Upper lobe of left lung (tissue), 6 donors: ENCODE results near the gene EFNA2. TPM values are rescaled to one million over a fixed set of nuclear protein-coding genes. Genes with fewer than 3 reads are reported as not detected.

Source experiments
- ATAC-seq, 2 donors: fragments of 200-7000 bp; cut with Tn5 transposase; one replicate each; pipeline ENCODE4 v1.9.1; 2022; ENCODE audit warnings: mild to moderate bottlenecking in 2 of 2, moderate library complexity in 2 of 2; ENCODE audit not compliant: low FRiP score in 2 of 2
- DNase-seq, 2 donors: peaks; one replicate each; pipeline ENCODE4 v3.0.0-alpha.2; 2019 to 2020
- H3K27ac ChIP-seq, 4 donors: fragments of 200-600 bp; sonication (generic); one replicate each; pipeline ENCODE4 v1.5.1; 2016 to 2019
- H3K27me3 ChIP-seq, 4 donors: fragments of 200-600 bp; sonication (generic); one replicate each; pipeline ENCODE4 v1.5.1; 2017 to 2019
- H3K36me3 ChIP-seq, 4 donors: fragments of 200-600 bp; sonication (generic); one replicate each; pipeline ENCODE4 v1.5.1; 2016 to 2019
- H3K4me1 ChIP-seq, 4 donors: fragments of 200-600 bp; sonication (generic); one replicate each; pipeline ENCODE4 v1.5.1; 2018 to 2019
- H3K4me3 ChIP-seq, 4 donors: fragments of 200-600 bp; sonication (generic); one replicate each; pipeline ENCODE4 v1.5.1; 2017 to 2019; ENCODE audit warnings: mild to moderate bottlenecking in 2 of 4, moderate library complexity in 1 of 4
- H3K9me3 ChIP-seq, 4 donors: fragments of 200-600 bp; sonication (generic); one replicate each; pipeline ENCODE4 v1.5.1; 2018 to 2019
- CTCF ChIP-seq, 6 experiments: fragments of 450-650 bp in 4 of 6; fragments of 200-600 bp in 2 of 6; sonication (generic) in 2 of 6; IDR thresholded peaks; one replicate each; pipeline ENCODE4 v1.5.1; 2016 to 2019; ENCODE audit warnings: antibody characterized with exemption in 6 of 6
- EP300 ChIP-seq, 4 donors: sonication (generic); formaldehyde crosslinking; IDR thresholded peaks; one replicate each; pipeline ENCODE4 v1.5.1; 2017; ENCODE audit warnings: antibody characterized with exemption in 4 of 4, control low read depth in 2 of 4
- POLR2A ChIP-seq, 4 donors: fragments of 450-650 bp; IDR thresholded peaks; one replicate each; pipeline ENCODE4 v1.5.1; 2016 to 2017; ENCODE audit warnings: antibody characterized with exemption in 4 of 4, mild to moderate bottlenecking in 2 of 4
- POLR2AphosphoS5 ChIP-seq, 2 donors: sonication (generic); formaldehyde crosslinking; IDR thresholded peaks; one replicate each; pipeline ENCODE4 v1.5.1; 2017; ENCODE audit warnings: antibody characterized with exemption in 2 of 2
- WGBS, 2 donors: methylation state at CpG; one replicate each; pipeline ENCODE4 v1.1.5; 2017 to 2018; 5-methylcytosine and 5-hydroxymethylcytosine counted together
- total RNA-seq, 6 donors: library from RNA; depleted of rRNA in 4 of 6; stranded (reverse); fragments of >200 nt in 4 of 6; gene quantifications; one replicate each; pipeline versions ENCODE4 v1.1.0 to v1.2.1, GENCODE V29; 2016 to 2021
- donor health status: DM: no; HTN: no; CAD: no; lungs with moderate emphysema.
- donor health status: DM: no; HTN: yes; CAD: no; lungs with severe emphysema.

The EFNA2 gene
- total RNA-seq, 6 donors from 2014 or later: not detected

GRCh38 chr19:1286487-1287353 lies 1.0 kb downstream of the EFNA2 start:
- H3K9me3 ChIP-seq: no peaks in the 10 kb centered on the region
- WGBS, 2 donors: 22 to 34% methylated on average over 10 to 25 of the region's 38 CpGs
- peaks cover 0 to 60% (median 22%) of the 10 kb centered on the region in 4 donors for H3K27me3 ChIP-seq
- DNase-seq (peak in 1 of 2 donors; percentile 66), ATAC-seq (no peak)
- peak overlapping the region in 1 of 4 donors; percentile 27 for H3K4me3 ChIP-seq
- no peak for TF ChIP-seq EP300 (IDR thresholded peaks at IDR 0.05)
- no peak for TF ChIP-seq POLR2AphosphoS5 (IDR thresholded peaks at IDR 0.05)
- no peak for TF ChIP-seq CTCF (IDR thresholded peaks at IDR 0.05)
- no peak for TF ChIP-seq POLR2A (IDR thresholded peaks at IDR 0.05)
- peaks cover 5 to 27% (median 14%) of the 10 kb centered on the region in 4 donors for H3K4me1 ChIP-seq
- no peaks in the 10 kb centered on the region for H3K36me3 ChIP-seq
- H3K27ac ChIP-seq: no peak overlapping the region

GRCh38 chr19:1287354-1288225 lies 1.9 kb downstream of the EFNA2 start:
- no peak for TF ChIP-seq POLR2A (IDR thresholded peaks at IDR 0.05)
- no peak overlapping the region for H3K4me3 ChIP-seq
- ATAC-seq (no peak), DNase-seq (peak in 1 of 2 donors; percentile 77)
- no peaks in the 10 kb centered on the region for H3K36me3 ChIP-seq
- no peaks in the 10 kb centered on the region for H3K9me3 ChIP-seq
- H3K27ac ChIP-seq: no peak overlapping the region
- WGBS, 2 donors: 21 to 28% methylated on average over 12 to 39 of the region's 55 CpGs
- peaks cover 0 to 60% (median 22%) of the 10 kb centered on the region in 4 donors for H3K27me3 ChIP-seq
- H3K4me1 ChIP-seq: peaks cover 5 to 27% (median 14%) of the 10 kb centered on the region in 4 donors

- Histone ChIP-seq H3K4me3 (no peak overlapping the region), H3K27ac (no peak overlapping the region), H3K4me1 (peaks cover 5 to 27% (median 14%) of the 10 kb centered on the region in 4 donors), H3K27me3 (peaks cover 0 to 58% (median 23%) of the 10 kb centered on the region in 4 donors), H3K36me3 (no peaks in the 10 kb centered on the region), H3K9me3 (no peaks in the 10 kb centered on the region)
- no peak for TF ChIP-seq CTCF (IDR thresholded peaks at IDR 0.05)
- TF ChIP-seq POLR2A (IDR thresholded peaks at IDR 0.05): no peak
- TF ChIP-seq POLR2AphosphoS5 (IDR thresholded peaks at IDR 0.05): no peak
- TF ChIP-seq EP300 (IDR thresholded peaks at IDR 0.05): no peak
- ATAC-seq: no peak
- no peak for DNase-seq
- WGBS, 2 donors: 84 to 89% methylated on average over 8 to 16 of the region's 18 CpGs
Observed at GRCh38 chr19:1288226-1288612, 2.5 kb downstream of the EFNA2 start.

GRCh38 chr19:1288833-1289685 lies 3.4 kb downstream of the EFNA2 start:
- peaks cover 0 to 52% (median 22%) of the 10 kb centered on the region in 4 donors for H3K27me3 ChIP-seq
- DNase-seq: no peak

GRCh38 chr19:1289686-1290025 lies 4.0 kb downstream of the EFNA2 start:
- H3K4me1 ChIP-seq: peaks cover 5 to 27% (median 14%) of the 10 kb centered on the region in 4 donors
- DNase-seq (peak in 1 of 2 donors; percentile 72), ATAC-seq (no peak)
- H3K36me3 ChIP-seq: no peaks in the 10 kb centered on the region
- H3K9me3 ChIP-seq: no peaks in the 10 kb centered on the region
- H3K27ac ChIP-seq: no peak overlapping the region
- no peak overlapping the region for H3K4me3 ChIP-seq
- peaks cover 0 to 52% (median 24%) of the 10 kb centered on the region in 4 donors for H3K27me3 ChIP-seq
- TF ChIP-seq POLR2AphosphoS5 (IDR thresholded peaks at IDR 0.05) (no peak), CTCF (IDR thresholded peaks at IDR 0.05) (no peak), EP300 (IDR thresholded peaks at IDR 0.05) (no peak), POLR2A (IDR thresholded peaks at IDR 0.05) (no peak)
- WGBS, 2 donors: 73 to 80% methylated on average over 16 to 17 of the region's 19 CpGs

More at GRCh38 chr19:1288833-1289685, 3.4 kb downstream of the EFNA2 start:
- H3K9me3 ChIP-seq: no peaks in the 10 kb centered on the region
- H3K4me3 ChIP-seq: no peak overlapping the region
- no peak overlapping the region for H3K27ac ChIP-seq
- WGBS, 2 donors: 89 to 91% methylated on average over 22 to 33 of the region's 41 CpGs
- peaks cover 5 to 27% (median 14%) of the 10 kb centered on the region in 4 donors for H3K4me1 ChIP-seq
- no peaks in the 10 kb centered on the region for H3K36me3 ChIP-seq
- no peak for ATAC-seq
- TF ChIP-seq POLR2AphosphoS5 (IDR thresholded peaks at IDR 0.05): no peak
